RWPE1 (cell line): ENCODE results near the gene FOXG1.

Source experiments
- CTCF ChIA-PET: fragments of 350-600 bp; sonication (Branson Sonifier 250); formaldehyde crosslinking; extraction: SDS; loops from one replicate; lab custom pipeline; 2021; lab: Yijun Ruan, JAX
- POLR2A ChIA-PET: fragments of 400-600 bp; formaldehyde crosslinking; extraction: SDS; loops from one replicate; lab custom pipeline; 2020; ENCODE audit warnings: antibody characterized with exemption; ENCODE audit not compliant: low non-redundant PET; lab: Yijun Ruan, JAX
- DNase-seq: peaks from one replicate; pipeline ENCODE4 v3.0.0; 2012; ENCODE audit warnings: low spot score
- H3K27ac ChIP-seq: fragments of 450-650 bp; 2 replicates; pipeline ENCODE4 v1.5.1; 2017
- TF ChIP-seq, protein P1 (sequence below): fragments of 450-650 bp; conservative IDR thresholded peaks from 2 replicates; pipeline ENCODE4 v1.5.1; 2017; ENCODE audit warnings: low read depth, mild to moderate bottlenecking

The FOXG1 gene

DNA sequence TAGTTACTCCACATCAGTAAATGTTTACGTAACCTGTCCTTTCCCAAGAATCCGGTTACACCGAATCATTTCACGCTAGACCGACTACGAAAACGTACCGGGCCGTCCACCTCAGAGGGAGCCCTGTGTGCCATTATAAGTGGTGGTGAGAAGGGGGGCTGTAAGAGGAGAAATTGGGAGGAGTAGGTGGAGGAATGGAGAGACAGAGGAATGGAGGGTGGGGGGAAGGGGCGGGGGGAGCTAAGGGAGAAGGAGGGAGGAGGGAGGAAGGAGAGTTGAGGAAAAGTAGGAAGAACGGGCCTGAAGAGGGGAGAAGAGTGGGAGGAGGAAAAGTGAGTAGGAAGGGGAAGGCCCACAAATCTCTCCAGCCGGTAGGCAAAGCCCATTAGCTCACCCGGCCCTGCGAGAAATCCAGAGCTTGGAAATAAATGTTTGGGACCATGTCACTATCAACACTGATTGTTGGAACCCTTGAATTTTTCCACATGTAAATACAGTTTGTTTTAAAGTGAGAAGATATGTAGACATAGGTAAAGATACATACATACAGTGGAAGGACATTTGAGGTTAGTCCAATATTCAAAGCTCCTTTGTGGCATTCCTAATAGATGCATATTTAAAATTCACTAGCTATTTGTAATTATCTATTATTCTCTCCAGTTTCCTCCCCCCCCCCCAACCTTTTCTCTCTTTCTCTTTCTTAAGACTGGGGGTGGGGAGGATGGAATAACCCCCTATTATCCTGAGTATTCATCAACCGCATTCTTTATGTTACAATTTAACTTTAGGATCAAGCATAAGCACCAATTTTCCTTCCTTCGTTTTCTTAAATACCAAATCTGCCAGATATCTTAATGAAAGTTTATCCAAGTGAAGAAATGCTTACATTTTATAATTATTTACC, 2.1 kb upstream of the FOXG1 start:
- ChIA-PET POLR2A (no interaction called here), CTCF (interaction anchor here (0.6 to 0.7 kb wide), 2 partner anchors 68 to 724 kb away, joined by 3 to 4 read pairs; no protein-coding TSS in a partner anchor)
- TF ChIP-seq, protein P1, sequence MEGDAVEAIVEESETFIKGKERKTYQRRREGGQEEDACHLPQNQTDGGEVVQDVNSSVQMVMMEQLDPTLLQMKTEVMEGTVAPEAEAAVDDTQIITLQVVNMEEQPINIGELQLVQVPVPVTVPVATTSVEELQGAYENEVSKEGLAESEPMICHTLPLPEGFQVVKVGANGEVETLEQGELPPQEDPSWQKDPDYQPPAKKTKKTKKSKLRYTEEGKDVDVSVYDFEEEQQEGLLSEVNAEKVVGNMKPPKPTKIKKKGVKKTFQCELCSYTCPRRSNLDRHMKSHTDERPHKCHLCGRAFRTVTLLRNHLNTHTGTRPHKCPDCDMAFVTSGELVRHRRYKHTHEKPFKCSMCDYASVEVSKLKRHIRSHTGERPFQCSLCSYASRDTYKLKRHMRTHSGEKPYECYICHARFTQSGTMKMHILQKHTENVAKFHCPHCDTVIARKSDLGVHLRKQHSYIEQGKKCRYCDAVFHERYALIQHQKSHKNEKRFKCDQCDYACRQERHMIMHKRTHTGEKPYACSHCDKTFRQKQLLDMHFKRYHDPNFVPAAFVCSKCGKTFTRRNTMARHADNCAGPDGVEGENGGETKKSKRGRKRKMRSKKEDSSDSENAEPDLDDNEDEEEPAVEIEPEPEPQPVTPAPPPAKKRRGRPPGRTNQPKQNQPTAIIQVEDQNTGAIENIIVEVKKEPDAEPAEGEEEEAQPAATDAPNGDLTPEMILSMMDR = no peak
- DNase-seq = no peak
- H3K27ac ChIP-seq = no peak overlapping the region

DNA sequence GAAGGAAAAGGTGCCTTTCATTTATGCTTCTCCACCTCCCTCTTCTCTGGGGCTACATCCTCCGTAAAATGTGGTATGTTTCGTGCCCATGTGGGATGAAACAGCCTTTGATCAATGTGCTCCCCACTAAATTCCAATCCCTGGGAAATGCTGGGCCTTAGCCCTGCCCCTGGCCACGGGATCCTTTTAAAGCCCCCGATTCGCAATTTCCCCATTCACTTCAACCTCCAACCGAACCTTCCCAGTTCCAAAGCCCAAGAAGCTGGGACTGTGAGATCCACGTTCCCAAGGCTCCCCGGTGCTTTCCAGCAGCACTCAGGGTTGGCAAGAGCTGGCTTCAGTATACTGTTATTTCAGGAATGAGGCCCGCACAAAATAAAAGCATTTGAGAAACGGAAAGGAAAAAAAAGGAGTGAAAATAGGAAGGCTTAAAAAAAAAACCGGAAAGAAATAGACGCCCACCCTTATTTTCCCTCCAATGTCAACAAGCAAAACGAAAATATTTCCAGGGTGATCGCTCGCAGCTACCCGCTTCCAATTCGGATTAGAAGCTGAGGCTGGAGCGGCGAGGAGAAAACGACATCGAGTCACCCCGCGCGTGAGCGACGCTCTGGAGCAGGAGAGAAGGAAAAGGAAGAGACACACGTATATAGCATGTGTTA, 1.3 kb upstream of the FOXG1 start:
- POLR2A ChIA-PET = no interaction called here
- H3K27ac ChIP-seq = no peak overlapping the region
- TF ChIP-seq, protein P1 = no peak
- no peak for DNase-seq
- CTCF ChIA-PET = interaction anchor here (0.7 kb wide), 1 partner anchor 9 kb away, joined by 4 read pairs; no protein-coding TSS in a partner anchor

DNA sequence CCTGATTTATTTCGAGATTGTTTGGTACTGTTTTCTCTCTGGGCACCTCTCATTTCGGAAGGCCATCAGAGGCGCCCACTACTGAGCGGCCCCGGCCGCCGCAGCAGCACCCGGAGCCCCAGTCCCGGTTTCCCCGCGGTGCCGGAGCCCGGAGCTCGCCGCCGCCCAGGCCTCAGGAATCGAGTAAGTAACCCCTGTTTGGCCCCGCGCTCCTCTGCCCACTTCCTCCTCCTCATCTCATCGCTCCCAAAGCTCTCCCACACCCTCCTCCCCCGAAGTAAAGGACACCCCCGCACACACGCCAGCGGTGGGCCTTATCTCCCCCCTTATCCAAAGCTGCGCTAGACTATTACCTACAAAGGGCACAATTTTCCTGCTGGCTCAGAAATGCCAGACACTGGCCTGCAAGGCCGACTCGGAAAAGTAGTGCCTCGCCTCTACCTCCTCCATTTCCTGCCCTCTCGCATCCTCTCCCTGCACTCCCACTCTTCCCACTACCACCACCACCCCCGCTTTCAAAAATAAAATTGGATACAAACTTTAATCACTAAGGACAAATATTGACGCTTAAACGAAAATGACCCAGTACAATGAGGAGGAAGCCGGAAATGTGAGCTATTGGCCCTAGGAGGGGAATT, 637 bp upstream of the FOXG1 start:
- POLR2A ChIA-PET = no interaction called here
- DNase-seq = no peak
- H3K27ac ChIP-seq = no peak overlapping the region
- CTCF ChIA-PET = interaction anchor here (0.7 kb wide), 1 partner anchor 9 kb away, joined by 4 read pairs; no protein-coding TSS in a partner anchor
- TF ChIP-seq, protein P1 = no peak

DNA sequence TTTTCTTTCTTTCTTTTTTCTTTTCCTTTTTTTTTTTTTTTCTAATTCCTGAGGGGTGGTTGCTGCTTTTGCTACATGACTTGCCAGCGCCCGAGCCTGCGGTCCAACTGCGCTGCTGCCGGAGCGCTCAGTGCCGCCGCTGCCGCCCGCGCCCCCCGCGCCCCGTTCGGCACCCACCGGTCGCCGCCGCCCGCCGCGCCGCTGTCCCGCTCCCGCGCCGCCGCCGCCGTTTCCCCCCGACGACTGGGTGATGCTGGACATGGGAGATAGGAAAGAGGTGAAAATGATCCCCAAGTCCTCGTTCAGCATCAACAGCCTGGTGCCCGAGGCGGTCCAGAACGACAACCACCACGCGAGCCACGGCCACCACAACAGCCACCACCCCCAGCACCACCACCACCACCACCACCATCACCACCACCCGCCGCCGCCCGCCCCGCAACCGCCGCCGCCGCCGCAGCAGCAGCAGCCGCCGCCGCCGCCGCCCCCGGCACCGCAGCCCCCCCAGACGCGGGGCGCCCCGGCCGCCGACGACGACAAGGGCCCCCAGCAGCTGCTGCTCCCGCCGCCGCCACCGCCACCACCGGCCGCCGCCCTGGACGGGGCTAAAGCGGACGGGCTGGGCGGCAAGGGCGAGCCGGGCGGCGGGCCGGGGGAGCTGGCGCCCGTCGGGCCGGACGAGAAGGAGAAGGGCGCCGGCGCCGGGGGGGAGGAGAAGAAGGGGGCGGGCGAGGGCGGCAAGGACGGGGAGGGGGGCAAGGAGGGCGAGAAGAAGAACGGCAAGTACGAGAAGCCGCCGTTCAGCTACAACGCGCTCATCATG, 654 bp downstream of the FOXG1 start:
- ChIA-PET CTCF (interaction anchor here (0.7 kb wide), 1 partner anchor 71 kb away, joined by 4 read pairs; no protein-coding TSS in a partner anchor), POLR2A (no interaction called here)
- TF ChIP-seq, protein P1 = no peak
- H3K27ac ChIP-seq = no peak overlapping the region
- DNase-seq = no peak

DNA sequence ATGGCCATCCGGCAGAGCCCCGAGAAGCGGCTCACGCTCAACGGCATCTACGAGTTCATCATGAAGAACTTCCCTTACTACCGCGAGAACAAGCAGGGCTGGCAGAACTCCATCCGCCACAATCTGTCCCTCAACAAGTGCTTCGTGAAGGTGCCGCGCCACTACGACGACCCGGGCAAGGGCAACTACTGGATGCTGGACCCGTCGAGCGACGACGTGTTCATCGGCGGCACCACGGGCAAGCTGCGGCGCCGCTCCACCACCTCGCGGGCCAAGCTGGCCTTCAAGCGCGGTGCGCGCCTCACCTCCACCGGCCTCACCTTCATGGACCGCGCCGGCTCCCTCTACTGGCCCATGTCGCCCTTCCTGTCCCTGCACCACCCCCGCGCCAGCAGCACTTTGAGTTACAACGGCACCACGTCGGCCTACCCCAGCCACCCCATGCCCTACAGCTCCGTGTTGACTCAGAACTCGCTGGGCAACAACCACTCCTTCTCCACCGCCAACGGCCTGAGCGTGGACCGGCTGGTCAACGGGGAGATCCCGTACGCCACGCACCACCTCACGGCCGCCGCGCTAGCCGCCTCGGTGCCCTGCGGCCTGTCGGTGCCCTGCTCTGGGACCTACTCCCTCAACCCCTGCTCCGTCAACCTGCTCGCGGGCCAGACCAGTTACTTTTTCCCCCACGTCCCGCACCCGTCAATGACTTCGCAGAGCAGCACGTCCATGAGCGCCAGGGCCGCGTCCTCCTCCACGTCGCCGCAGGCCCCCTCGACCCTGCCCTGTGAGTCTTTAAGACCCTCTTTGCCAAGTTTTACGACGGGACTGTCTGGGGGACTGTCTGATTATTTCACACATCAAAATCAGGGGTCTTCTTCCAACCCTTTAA, 1.5 kb downstream of the FOXG1 start:
- TF ChIP-seq, protein P1 = no peak
- no peak for DNase-seq
- ChIA-PET POLR2A (no interaction called here), CTCF (interaction anchor here (0.5 kb wide), 1 partner anchor 105 kb away, joined by 3 read pairs; no protein-coding TSS in a partner anchor)
- no peak overlapping the region for H3K27ac ChIP-seq
